Hepatocyte (in vitro differentiated cells): Measurements from ENCODE around the gene OR5K1.

ENCODE experiments used
- EZH2 ChIP-seq: fragments of 200-600 bp; sonication (generic); IDR thresholded peaks from 2 replicates; pipeline ENCODE4 v1.6.1; 2016; ENCODE audit warnings: antibody characterized with exemption, mild to moderate bottlenecking, borderline replicate concordance
- EZH2phosphoT487 ChIP-seq: fragments of 200-600 bp; sonication (generic); IDR thresholded peaks from one replicate; pipeline ENCODE4 v1.6.1; 2018; ENCODE audit warnings: antibody characterized with exemption, mild to moderate bottlenecking, low read depth, moderate library complexity; ENCODE audit not compliant: unreplicated experiment, severe bottlenecking
- TF ChIP-seq, protein P1 (sequence below): fragments of 200-600 bp; sonication (generic); IDR thresholded peaks from 2 replicates; pipeline ENCODE4 v1.5.1; 2016; ENCODE audit warnings: antibody characterized with exemption, mild to moderate bottlenecking; ENCODE audit not compliant: poor library complexity

GRCh38 chr3:98482717-98483482 is 19.9 kb downstream of the OR5K1 start:
- TF ChIP-seq, protein P1, sequence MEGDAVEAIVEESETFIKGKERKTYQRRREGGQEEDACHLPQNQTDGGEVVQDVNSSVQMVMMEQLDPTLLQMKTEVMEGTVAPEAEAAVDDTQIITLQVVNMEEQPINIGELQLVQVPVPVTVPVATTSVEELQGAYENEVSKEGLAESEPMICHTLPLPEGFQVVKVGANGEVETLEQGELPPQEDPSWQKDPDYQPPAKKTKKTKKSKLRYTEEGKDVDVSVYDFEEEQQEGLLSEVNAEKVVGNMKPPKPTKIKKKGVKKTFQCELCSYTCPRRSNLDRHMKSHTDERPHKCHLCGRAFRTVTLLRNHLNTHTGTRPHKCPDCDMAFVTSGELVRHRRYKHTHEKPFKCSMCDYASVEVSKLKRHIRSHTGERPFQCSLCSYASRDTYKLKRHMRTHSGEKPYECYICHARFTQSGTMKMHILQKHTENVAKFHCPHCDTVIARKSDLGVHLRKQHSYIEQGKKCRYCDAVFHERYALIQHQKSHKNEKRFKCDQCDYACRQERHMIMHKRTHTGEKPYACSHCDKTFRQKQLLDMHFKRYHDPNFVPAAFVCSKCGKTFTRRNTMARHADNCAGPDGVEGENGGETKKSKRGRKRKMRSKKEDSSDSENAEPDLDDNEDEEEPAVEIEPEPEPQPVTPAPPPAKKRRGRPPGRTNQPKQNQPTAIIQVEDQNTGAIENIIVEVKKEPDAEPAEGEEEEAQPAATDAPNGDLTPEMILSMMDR: no peak
- no peak for TF ChIP-seq EZH2
- TF ChIP-seq EZH2phosphoT487: no peak
